Measurements from ENCODE around the gene FCN1.

Gene FCN1

DNA sequence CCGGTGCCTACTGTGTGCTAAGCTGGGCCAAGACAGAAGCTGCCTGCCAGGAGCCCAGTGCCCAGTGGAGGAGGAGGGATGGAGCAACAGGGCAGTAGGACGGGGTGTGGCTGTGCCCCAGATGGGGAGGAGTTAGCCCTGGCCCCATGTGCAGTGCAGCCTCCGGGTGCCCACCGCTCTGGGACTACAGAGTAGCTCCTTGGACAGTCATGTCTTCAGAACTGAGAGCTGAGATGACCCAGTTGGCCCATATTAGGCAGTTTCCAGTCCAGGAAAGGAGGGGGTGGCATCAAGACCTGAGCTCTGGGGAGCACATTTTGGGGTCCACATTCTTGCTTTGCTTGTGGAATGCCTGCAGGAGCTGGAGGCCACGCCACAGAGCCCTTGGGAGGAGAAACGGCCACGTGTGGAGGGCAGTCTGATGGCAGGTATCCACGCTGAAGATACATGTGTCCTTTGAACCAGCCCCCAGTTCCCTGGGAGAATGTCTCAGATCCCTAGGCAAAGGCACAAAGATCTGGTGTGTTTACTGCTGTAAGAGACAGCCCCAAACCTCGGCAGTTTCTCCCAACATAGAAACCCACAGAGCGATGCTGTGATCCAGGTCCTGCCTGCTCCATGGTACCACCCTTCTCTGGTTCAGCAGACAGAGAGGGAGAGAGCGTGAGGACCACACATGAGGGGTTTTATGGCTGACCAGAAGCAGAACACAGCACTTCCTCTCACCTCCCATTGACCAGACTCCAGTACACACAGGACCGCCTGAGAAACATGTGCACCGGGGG, 46.8 kb upstream of the FCN1 start:
- no peak overlapping the region for H2BK5ac ChIP-seq (ENCODE audit: low read length)
- DNase-seq: no peak
- H3K27me3 ChIP-seq (ENCODE audit: insufficient read depth, low read length, poor library complexity): no peaks in the 10 kb centered on the region
- H3K79me1 ChIP-seq (ENCODE audit: low read length): no peaks in the 10 kb centered on the region
- no peak overlapping the region for H4K8ac ChIP-seq (ENCODE audit: low read depth, low read length)
- no CpG with 5 or more reads among the region's 13 CpGs for WGBS (ENCODE audit: extremely low coverage, insufficient coverage, low lambda C conversion rate)
- no peak overlapping the region for H2AK5ac ChIP-seq (ENCODE audit: low read length)
- no peak overlapping the region for H3K4me3 ChIP-seq (ENCODE audit: low read length)
- H2BK120ac ChIP-seq (ENCODE audit: low read depth, low read length): no peak overlapping the region
- H4K5ac ChIP-seq (ENCODE audit: low read length): no peak overlapping the region
- no peak overlapping the region for H3K9ac ChIP-seq (ENCODE audit: low read length)
- H3K23ac ChIP-seq (ENCODE audit: low read length): no peak overlapping the region
- H3K56ac ChIP-seq (ENCODE audit: low read length): no peak overlapping the region
- no peaks in the 10 kb centered on the region for H3K79me2 ChIP-seq (ENCODE audit: control insufficient read depth, insufficient read depth, low read length)
- H3K4me2 ChIP-seq (ENCODE audit: low read length): no peak overlapping the region
- no peaks in the 10 kb centered on the region for H3K4me1 ChIP-seq (ENCODE audit: control insufficient read depth, low read depth, low read length)
- no peaks in the 10 kb centered on the region for H3K36me3 ChIP-seq (ENCODE audit: control insufficient read depth, insufficient read depth, low read length)
- no peak overlapping the region for H3K4ac ChIP-seq (ENCODE audit: low read depth, low read length)
- no peak overlapping the region for H2BK15ac ChIP-seq (replicated peaks; ENCODE audit: low read depth)
- H3K18ac ChIP-seq (ENCODE audit: low read length): no peak overlapping the region
- no peak overlapping the region for H3K27ac ChIP-seq (ENCODE audit: low read depth, low read length)

DNA sequence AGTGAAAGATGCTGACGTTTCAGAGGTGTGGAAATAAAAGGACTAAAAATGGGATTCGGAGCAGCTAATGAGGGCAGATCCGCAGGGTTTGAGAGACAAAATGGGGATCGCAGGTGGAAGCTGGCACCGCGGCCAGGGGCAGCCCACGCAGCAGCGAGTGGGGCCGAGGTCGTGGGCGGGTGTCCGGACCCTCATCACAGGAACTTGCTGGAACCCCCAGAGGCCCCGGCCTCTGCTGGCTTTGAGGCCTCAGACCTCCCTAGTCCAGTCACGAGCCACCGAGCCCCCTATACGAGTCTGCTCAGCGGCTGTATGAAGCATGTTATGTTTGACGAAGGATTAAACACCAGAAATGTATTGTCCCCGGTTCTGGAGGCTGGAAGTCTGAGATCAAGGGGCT, 45.8 kb upstream of the FCN1 start:
- H3K4ac ChIP-seq (ENCODE audit: low read depth, low read length): no peak overlapping the region
- no peak overlapping the region for H3K56ac ChIP-seq (ENCODE audit: low read length)
- no peak overlapping the region for H3K23ac ChIP-seq (ENCODE audit: low read length)
- H3K9ac ChIP-seq (ENCODE audit: low read length): no peak overlapping the region
- H4K5ac ChIP-seq (ENCODE audit: low read length): no peak overlapping the region
- no peak overlapping the region for H4K8ac ChIP-seq (ENCODE audit: low read depth, low read length)
- no peak overlapping the region for H2BK120ac ChIP-seq (ENCODE audit: low read depth, low read length)
- no peaks in the 10 kb centered on the region for H3K79me2 ChIP-seq (ENCODE audit: control insufficient read depth, insufficient read depth, low read length)
- H3K4me1 ChIP-seq (ENCODE audit: control insufficient read depth, low read depth, low read length): no peaks in the 10 kb centered on the region
- no peak overlapping the region for H3K27ac ChIP-seq (ENCODE audit: low read depth, low read length)
- DNase-seq: no peak
- no peak overlapping the region for H2BK5ac ChIP-seq (ENCODE audit: low read length)
- H3K36me3 ChIP-seq (ENCODE audit: control insufficient read depth, insufficient read depth, low read length): no peaks in the 10 kb centered on the region
- H3K27me3 ChIP-seq (ENCODE audit: insufficient read depth, low read length, poor library complexity): no peaks in the 10 kb centered on the region
- H3K4me3 ChIP-seq (ENCODE audit: low read length): no peak overlapping the region
- no CpG with 5 or more reads among the region's 19 CpGs for WGBS (ENCODE audit: extremely low coverage, insufficient coverage, low lambda C conversion rate)
- no peak overlapping the region for H3K4me2 ChIP-seq (ENCODE audit: low read length)
- no peak overlapping the region for H2AK5ac ChIP-seq (ENCODE audit: low read length)
- H2BK15ac ChIP-seq (replicated peaks; ENCODE audit: low read depth): no peak overlapping the region
- H3K79me1 ChIP-seq (ENCODE audit: low read length): no peaks in the 10 kb centered on the region
- H3K18ac ChIP-seq (ENCODE audit: low read length): no peak overlapping the region

DNA sequence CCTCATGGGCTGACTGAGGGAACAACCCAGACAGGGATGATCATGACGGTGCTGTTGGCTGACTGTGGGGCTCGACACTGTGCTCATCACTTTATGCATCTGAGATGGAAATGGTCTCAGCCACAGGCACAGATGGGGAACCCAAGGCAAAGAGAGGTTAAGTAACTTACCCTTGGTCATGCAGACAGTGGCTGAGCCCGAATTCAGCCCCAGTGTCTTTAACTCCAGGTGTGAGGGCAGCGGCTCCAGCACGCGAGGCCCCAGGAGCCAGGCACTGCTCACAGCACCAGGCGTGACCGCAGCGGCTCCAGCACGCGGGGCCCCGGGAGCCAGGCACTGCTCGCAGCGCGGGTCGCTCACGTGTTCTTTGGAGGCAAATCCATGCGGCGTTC, 45.3 kb upstream of the FCN1 start:
- Histone ChIP-seq H3K27me3 (ENCODE audit: insufficient read depth, low read length, poor library complexity) (no peaks in the 10 kb centered on the region), H2BK5ac (ENCODE audit: low read length) (no peak overlapping the region), H3K4me2 (ENCODE audit: low read length) (no peak overlapping the region), H3K56ac (ENCODE audit: low read length) (no peak overlapping the region), H3K79me1 (ENCODE audit: low read length) (no peaks in the 10 kb centered on the region), H3K4me1 (ENCODE audit: control insufficient read depth, low read depth, low read length) (no peaks in the 10 kb centered on the region), H3K79me2 (ENCODE audit: control insufficient read depth, insufficient read depth, low read length) (no peaks in the 10 kb centered on the region), H3K27ac (ENCODE audit: low read depth, low read length) (no peak overlapping the region), H3K18ac (ENCODE audit: low read length) (no peak overlapping the region), H4K8ac (ENCODE audit: low read depth, low read length) (no peak overlapping the region), H3K36me3 (ENCODE audit: control insufficient read depth, insufficient read depth, low read length) (no peaks in the 10 kb centered on the region), H2AK5ac (ENCODE audit: low read length) (no peak overlapping the region), H3K4me3 (ENCODE audit: low read length) (no peak overlapping the region), H4K5ac (ENCODE audit: low read length) (no peak overlapping the region), H2BK120ac (ENCODE audit: low read depth, low read length) (no peak overlapping the region), H2BK15ac (replicated peaks; ENCODE audit: low read depth) (no peak overlapping the region), H3K9ac (ENCODE audit: low read length) (no peak overlapping the region), H3K23ac (ENCODE audit: low read length) (no peak overlapping the region), H3K4ac (ENCODE audit: low read depth, low read length) (no peak overlapping the region)
- DNase-seq: no peak
- no CpG with 5 or more reads among the region's 19 CpGs for WGBS (ENCODE audit: extremely low coverage, insufficient coverage, low lambda C conversion rate)

- H4K8ac ChIP-seq (ENCODE audit: low read depth, low read length): no peak overlapping the region
- no peak overlapping the region for H3K4me3 ChIP-seq (ENCODE audit: low read length)
- H3K23ac ChIP-seq (ENCODE audit: low read length): no peak overlapping the region
- no peaks in the 10 kb centered on the region for H3K4me1 ChIP-seq (ENCODE audit: control insufficient read depth, low read depth, low read length)
- H3K56ac ChIP-seq (ENCODE audit: low read length): no peak overlapping the region
- no peak overlapping the region for H2BK5ac ChIP-seq (ENCODE audit: low read length)
- DNase-seq: no peak
- no peak overlapping the region for H2AK5ac ChIP-seq (ENCODE audit: low read length)
- H3K4me2 ChIP-seq (ENCODE audit: low read length): no peak overlapping the region
- no peak overlapping the region for H3K9ac ChIP-seq (ENCODE audit: low read length)
- H3K18ac ChIP-seq (ENCODE audit: low read length): no peak overlapping the region
- no peak overlapping the region for H2BK15ac ChIP-seq (replicated peaks; ENCODE audit: low read depth)
- H2BK120ac ChIP-seq (ENCODE audit: low read depth, low read length): no peak overlapping the region
- H3K4ac ChIP-seq (ENCODE audit: low read depth, low read length): no peak overlapping the region
- no peaks in the 10 kb centered on the region for H3K79me2 ChIP-seq (ENCODE audit: control insufficient read depth, insufficient read depth, low read length)
- H3K27ac ChIP-seq (ENCODE audit: low read depth, low read length): no peak overlapping the region
- H3K36me3 ChIP-seq (ENCODE audit: control insufficient read depth, insufficient read depth, low read length): no peaks in the 10 kb centered on the region
- no peak overlapping the region for H4K5ac ChIP-seq (ENCODE audit: low read length)
- H3K79me1 ChIP-seq (ENCODE audit: low read length): no peaks in the 10 kb centered on the region
- no CpG with 5 or more reads among the region's 16 CpGs for WGBS (ENCODE audit: extremely low coverage, insufficient coverage, low lambda C conversion rate)
- H3K27me3 ChIP-seq (ENCODE audit: insufficient read depth, low read length, poor library complexity): no peaks in the 10 kb centered on the region
These were observed 44.6 kb upstream of the FCN1 start for GRCh38 chr9:134962065-134962972.

GRCh38 chr9:134961331-134962064, 43.8 kb upstream of the FCN1 start:
- Histone ChIP-seq H3K27ac (ENCODE audit: low read depth, low read length) (no peak overlapping the region), H3K79me2 (ENCODE audit: control insufficient read depth, insufficient read depth, low read length) (no peaks in the 10 kb centered on the region), H2BK5ac (ENCODE audit: low read length) (no peak overlapping the region), H2AK5ac (ENCODE audit: low read length) (no peak overlapping the region), H4K8ac (ENCODE audit: low read depth, low read length) (no peak overlapping the region), H4K5ac (ENCODE audit: low read length) (no peak overlapping the region), H3K9ac (ENCODE audit: low read length) (no peak overlapping the region), H3K56ac (ENCODE audit: low read length) (no peak overlapping the region), H3K23ac (ENCODE audit: low read length) (no peak overlapping the region), H3K4me1 (ENCODE audit: control insufficient read depth, low read depth, low read length) (no peaks in the 10 kb centered on the region), H3K27me3 (ENCODE audit: insufficient read depth, low read length, poor library complexity) (no peaks in the 10 kb centered on the region), H3K36me3 (ENCODE audit: control insufficient read depth, insufficient read depth, low read length) (no peaks in the 10 kb centered on the region), H3K4me3 (ENCODE audit: low read length) (no peak overlapping the region), H3K18ac (ENCODE audit: low read length) (no peak overlapping the region), H3K4me2 (ENCODE audit: low read length) (no peak overlapping the region), H3K4ac (ENCODE audit: low read depth, low read length) (no peak overlapping the region), H2BK120ac (ENCODE audit: low read depth, low read length) (no peak overlapping the region), H3K79me1 (ENCODE audit: low read length) (no peaks in the 10 kb centered on the region), H2BK15ac (replicated peaks; ENCODE audit: low read depth) (no peak overlapping the region)
- WGBS (ENCODE audit: extremely low coverage, insufficient coverage, low lambda C conversion rate): no CpG with 5 or more reads among the region's 21 CpGs
- DNase-seq: no peak

Data from mesendoderm (in vitro differentiated cells).